GM12873 (cell line): ENCODE measurements around the gene OR13F1.

Experiments used
- TF ChIP-seq, protein P1 (sequence below): IDR thresholded peaks from 2 replicates; pipeline ENCODE4 v1.5.1; 2012; ENCODE audit warnings: low read depth, mild to moderate bottlenecking, moderate library complexity, low read length, control low read depth; ENCODE audit not compliant: insufficient read depth; ENCODE audit errors: missing control alignments

Gene OR13F1

DNA sequence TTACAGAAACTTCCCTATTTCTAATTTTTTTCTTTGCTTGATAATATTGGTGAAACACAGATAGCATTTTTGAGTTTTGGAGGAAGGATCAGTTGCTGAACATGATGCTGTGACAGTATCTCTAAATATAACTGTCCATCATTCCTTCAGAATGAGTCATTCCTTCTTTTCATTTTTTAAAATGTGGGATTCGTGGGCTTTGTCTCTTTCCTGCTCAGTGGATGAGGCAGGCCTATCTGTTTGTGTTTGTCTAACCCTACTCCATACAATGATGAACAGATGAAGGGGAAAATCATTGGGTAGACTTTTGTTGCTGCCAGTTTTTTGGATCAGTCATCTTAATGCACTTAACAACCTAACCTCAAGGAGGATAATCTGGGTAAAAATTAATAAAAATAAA, 49.2 kb downstream of the OR13F1 start:
- TF ChIP-seq, protein P1, sequence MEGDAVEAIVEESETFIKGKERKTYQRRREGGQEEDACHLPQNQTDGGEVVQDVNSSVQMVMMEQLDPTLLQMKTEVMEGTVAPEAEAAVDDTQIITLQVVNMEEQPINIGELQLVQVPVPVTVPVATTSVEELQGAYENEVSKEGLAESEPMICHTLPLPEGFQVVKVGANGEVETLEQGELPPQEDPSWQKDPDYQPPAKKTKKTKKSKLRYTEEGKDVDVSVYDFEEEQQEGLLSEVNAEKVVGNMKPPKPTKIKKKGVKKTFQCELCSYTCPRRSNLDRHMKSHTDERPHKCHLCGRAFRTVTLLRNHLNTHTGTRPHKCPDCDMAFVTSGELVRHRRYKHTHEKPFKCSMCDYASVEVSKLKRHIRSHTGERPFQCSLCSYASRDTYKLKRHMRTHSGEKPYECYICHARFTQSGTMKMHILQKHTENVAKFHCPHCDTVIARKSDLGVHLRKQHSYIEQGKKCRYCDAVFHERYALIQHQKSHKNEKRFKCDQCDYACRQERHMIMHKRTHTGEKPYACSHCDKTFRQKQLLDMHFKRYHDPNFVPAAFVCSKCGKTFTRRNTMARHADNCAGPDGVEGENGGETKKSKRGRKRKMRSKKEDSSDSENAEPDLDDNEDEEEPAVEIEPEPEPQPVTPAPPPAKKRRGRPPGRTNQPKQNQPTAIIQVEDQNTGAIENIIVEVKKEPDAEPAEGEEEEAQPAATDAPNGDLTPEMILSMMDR: no peak
